Fibroblast of skin of left quadriceps (primary cell): ENCODE results near the gene CCDC192.
A peak's percentile ranks its signal among the peaks of the same experiment; 100 is the strongest.

Experiments
- DNase-seq, 2 experiments: peaks; one replicate each; pipeline ENCODE4 v3.0.0-alpha.2; 2013; ENCODE audit warnings: low read depth in 2 of 2

The CCDC192 gene

DNA sequence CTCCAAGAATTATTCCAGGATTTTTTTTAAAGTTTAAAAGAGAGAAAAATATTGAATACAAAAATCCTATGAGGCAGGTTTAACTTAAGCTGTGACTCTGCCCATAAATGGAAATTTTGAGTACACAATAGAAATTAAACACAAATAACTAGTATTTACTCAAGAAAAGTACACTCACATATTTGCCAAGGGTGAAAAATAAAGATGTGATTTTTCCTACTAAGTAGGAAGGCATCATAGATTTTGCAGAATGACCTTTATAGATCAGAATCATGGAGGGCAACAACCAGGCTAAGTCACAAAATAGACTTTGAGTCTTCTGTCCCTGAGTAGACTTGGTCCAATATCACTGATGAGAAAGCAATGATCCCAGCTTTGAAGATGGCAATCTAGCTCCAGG lies 277.7 kb downstream of the CCDC192 start:
- no peak for DNase-seq

- DNase-seq: no peak
Measured at GRCh38 chr5:127981498-127981897, 278.3 kb downstream of the CCDC192 start.

DNA sequence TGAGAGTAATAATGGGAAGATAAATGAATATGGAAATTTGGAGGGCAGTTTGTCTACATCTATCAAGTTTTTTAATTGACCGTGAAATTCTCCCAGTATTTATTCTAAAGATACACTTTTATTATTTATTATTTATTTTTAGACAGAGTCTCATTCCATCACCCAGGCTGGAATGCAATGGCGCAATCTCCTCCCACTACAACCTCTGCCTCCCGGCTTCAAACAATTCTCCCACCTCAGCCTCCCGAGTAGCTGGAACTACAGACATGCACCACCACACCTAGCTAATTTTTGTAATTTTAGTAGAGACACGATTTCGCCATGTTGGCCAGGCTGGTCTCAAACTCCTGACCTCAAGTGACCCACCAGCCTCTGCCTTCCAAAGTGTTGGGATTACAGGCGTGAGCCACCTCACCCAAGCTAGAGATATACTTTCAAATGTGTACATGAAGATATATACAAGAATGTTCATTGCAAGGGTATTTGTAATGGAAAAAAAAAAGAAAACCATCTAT lies 282.7 kb downstream of the CCDC192 start:
- DNase-seq: no peak

DNA sequence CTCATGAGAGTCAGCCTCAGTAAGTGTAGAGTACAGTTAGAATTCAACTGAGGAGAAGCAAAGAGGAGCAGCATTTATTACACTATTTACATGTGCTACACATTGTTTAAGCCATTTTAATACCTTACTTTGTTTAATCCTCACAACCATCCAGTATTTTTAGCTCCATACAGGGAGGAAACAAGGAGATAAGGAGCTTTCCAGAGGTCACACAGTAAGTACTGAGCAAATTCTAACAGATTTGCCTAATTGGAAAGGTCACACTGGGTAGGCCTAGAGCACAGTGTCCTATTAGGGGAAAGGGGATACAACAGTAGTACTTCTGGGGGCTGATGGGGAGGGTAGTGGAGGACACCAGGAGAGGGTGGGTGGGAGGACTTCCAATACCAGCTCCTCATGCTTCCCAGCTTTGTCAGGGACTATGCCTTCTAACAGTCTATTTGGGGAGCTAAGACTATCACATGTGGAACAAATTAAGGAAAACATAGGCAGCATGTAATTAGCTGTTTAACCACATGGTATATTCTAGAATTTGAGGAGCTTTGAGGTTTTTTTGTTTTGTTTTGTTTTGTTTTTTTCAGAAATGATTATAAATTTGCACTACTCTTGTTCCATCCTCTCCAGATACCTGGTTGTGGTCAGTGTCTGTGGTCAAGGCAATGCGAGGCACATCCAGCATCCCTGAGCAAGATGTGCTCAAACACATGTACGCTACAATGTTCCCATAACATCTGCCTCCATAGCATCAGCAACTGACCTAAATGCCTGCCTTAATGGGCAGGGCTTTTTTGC lies 284.4 kb downstream of the CCDC192 start:
- DNase-seq: peak; percentile 55 to 62

DNA sequence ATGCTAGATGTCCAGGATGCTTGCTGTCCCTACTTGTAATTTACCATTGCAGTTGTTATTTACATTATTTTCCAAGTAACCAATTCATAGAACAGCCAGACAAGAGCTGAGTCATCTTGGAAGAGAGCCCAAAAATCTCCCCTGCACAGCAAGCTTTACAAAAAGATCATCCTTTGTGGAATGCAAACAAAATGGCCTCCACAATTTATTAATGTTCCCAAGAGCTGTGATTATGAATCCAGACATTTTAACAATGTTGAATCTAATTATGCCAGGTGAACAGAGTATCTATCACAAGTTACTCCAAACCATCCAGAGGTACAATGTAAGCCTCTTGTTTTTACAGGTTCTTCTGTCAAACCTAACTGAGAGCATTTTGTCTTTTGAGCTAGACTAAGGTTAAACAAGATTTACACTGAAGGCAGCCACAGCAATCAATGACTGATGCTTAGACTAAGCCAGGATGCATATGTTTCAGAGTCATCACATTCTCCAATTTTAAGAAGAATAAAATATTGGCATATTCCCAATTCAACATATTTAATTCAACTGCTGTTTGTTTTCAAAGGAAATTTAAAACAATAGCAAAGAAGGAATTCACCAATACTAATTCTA lies 285.1 kb downstream of the CCDC192 start:
- DNase-seq: peak; percentile 92
